ENCODE measurements around the gene KLHDC4.

DNA sequence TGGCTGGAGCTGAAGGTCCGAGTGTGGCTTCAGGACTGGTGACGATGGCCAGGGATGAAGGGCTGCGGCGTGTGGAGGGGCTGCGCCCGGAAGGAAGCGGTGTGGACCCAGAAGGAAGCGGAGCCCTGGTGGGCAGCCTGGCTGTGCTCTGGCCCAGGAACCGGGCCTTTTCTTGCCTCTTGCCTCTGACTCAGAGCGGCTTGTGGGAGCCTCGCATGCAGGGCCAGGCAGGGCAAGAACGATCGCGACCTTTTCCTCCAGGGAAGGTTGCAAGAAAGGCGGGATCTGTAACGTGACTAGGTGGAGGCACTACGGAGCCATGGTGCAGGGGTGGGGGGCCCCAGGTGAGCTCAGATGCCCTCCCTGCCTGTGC lies 85.5 kb downstream of the KLHDC4 start:
- TF ChIP-seq, protein P1, sequence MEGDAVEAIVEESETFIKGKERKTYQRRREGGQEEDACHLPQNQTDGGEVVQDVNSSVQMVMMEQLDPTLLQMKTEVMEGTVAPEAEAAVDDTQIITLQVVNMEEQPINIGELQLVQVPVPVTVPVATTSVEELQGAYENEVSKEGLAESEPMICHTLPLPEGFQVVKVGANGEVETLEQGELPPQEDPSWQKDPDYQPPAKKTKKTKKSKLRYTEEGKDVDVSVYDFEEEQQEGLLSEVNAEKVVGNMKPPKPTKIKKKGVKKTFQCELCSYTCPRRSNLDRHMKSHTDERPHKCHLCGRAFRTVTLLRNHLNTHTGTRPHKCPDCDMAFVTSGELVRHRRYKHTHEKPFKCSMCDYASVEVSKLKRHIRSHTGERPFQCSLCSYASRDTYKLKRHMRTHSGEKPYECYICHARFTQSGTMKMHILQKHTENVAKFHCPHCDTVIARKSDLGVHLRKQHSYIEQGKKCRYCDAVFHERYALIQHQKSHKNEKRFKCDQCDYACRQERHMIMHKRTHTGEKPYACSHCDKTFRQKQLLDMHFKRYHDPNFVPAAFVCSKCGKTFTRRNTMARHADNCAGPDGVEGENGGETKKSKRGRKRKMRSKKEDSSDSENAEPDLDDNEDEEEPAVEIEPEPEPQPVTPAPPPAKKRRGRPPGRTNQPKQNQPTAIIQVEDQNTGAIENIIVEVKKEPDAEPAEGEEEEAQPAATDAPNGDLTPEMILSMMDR (IDR thresholded peaks at IDR 0.05) = no peak
- TF ChIP-seq EZH2 (IDR thresholded peaks at IDR 0.05; ENCODE audit: borderline replicate concordance, insufficient read depth, low read depth, low read length, poor library complexity, severe bottlenecking) = no peak

Data from B cell (primary cell).